NCI-H460 (cell line): ENCODE data around the gene SPEG. TPM values are rescaled to one million over a fixed set of nuclear protein-coding genes. Genes with fewer than 3 reads are reported as not detected.
A peak's percentile ranks its signal among the peaks of the same experiment; 100 is the strongest.

Experiments used
- DNase-seq: peaks from one replicate; pipeline ENCODE4 v3.0.0-alpha.2; 2016; ENCODE audit warnings: low read depth; ENCODE audit errors: extremely low read depth
- total RNA-seq: library from RNA; depleted of rRNA; stranded (reverse); fragments of >200 nt; shearing (Covaris generic); gene quantifications from 2 replicates; pipeline ENCODE4 v1.2.3, GENCODE V29; 2014

Gene SPEG
- total RNA-seq, 1 experiment from 2014 or later = 0.99 TPM

GRCh38 chr2:219457784-219458369 lies 23.2 kb downstream of the SPEG start:
- no peak for DNase-seq

GRCh38 chr2:219458996-219459395 lies 24.4 kb downstream of the SPEG start:
- no peak for DNase-seq

GRCh38 chr2:219459460-219460311 lies 25.0 kb downstream of the SPEG start:
- peak; percentile 57 for DNase-seq

- DNase-seq = no peak
These were observed 25.8 kb downstream of the SPEG start for GRCh38 chr2:219460424-219460926.

- DNase-seq = no peak
These were observed 26.4 kb downstream of the SPEG start for GRCh38 chr2:219461047-219461514.

- no peak for DNase-seq
These were observed 27.0 kb downstream of the SPEG start for GRCh38 chr2:219461669-219462068.

GRCh38 chr2:219462349-219462748 lies 27.7 kb downstream of the SPEG start:
- DNase-seq = no peak

- DNase-seq = no peak
These were observed 29.8 kb downstream of the SPEG start for GRCh38 chr2:219464286-219465032.

GRCh38 chr2:219465659-219466561 lies 31.3 kb downstream of the SPEG start:
- no peak for DNase-seq

GRCh38 chr2:219466816-219467735 lies 32.4 kb downstream of the SPEG start:
- DNase-seq = no peak

GRCh38 chr2:219467736-219468075 lies 33.1 kb downstream of the SPEG start:
- no peak for DNase-seq

- no peak for DNase-seq
These were observed 34.0 kb downstream of the SPEG start for GRCh38 chr2:219468410-219469185.

- DNase-seq = peak; percentile 22
These were observed 34.6 kb downstream of the SPEG start for GRCh38 chr2:219469186-219469724.

- no peak for DNase-seq
These were observed 35.8 kb downstream of the SPEG start for GRCh38 chr2:219470429-219470828.

- no peak for DNase-seq
These were observed 37.1 kb downstream of the SPEG start for GRCh38 chr2:219471476-219472371.

GRCh38 chr2:219472629-219473187 lies 38.1 kb downstream of the SPEG start:
- DNase-seq = no peak

GRCh38 chr2:219473511-219473910 lies 38.9 kb downstream of the SPEG start:
- DNase-seq = no peak
